ENCODE data around the gene PTEN.
A peak's percentile ranks its signal among the peaks of the same experiment; 100 is the strongest.
"Not testable (repeated sequence)": the region's sequence is repeated elsewhere in the genome, so short reads cannot be mapped to it uniquely, and the experiment has no call there.

The PTEN gene

GRCh38 chr10:87846023-87846422, 17.4 kb upstream of the PTEN start:
- Histone ChIP-seq H3K27ac (ENCODE audit: low read depth, low read length) (no peak overlapping the region), H3K4me3 (ENCODE audit: low read depth, low read length) (no peak overlapping the region), H3K27me3 (ENCODE audit: control insufficient read depth, insufficient read depth, low read length) (no peaks in the 10 kb centered on the region), H3K36me3 (ENCODE audit: control insufficient read depth, insufficient read depth, low read length) (no peaks in the 10 kb centered on the region), H3K4me1 (ENCODE audit: control insufficient read depth, insufficient read depth, low read length) (0 out of 2 replicates have a peak, but pooled peaks cover 5% of the 10 kb centered on the region), H3K9ac (ENCODE audit: low read length) (no peak overlapping the region), H3K9me3 (ENCODE audit: control insufficient read depth, insufficient read depth, low read depth, low read length) (no peaks in the 10 kb centered on the region)

GRCh38 chr10:87846711-87847110, 16.7 kb upstream of the PTEN start:
- not testable (repeated sequence) for H3K4me3 ChIP-seq (ENCODE audit: low read depth, low read length); H3K27ac ChIP-seq (ENCODE audit: low read depth, low read length); H3K9me3 ChIP-seq (ENCODE audit: control insufficient read depth, insufficient read depth, low read depth, low read length); H3K4me1 ChIP-seq (ENCODE audit: control insufficient read depth, insufficient read depth, low read length); H3K27me3 ChIP-seq (ENCODE audit: control insufficient read depth, insufficient read depth, low read length); H3K36me3 ChIP-seq (ENCODE audit: control insufficient read depth, insufficient read depth, low read length); H3K9ac ChIP-seq (ENCODE audit: low read length)

- Histone ChIP-seq H3K36me3 (ENCODE audit: control insufficient read depth, insufficient read depth, low read length) (no peaks in the 10 kb centered on the region), H3K4me1 (ENCODE audit: control insufficient read depth, insufficient read depth, low read length) (0 out of 2 replicates have a peak, but pooled peaks cover 5% of the 10 kb centered on the region), H3K4me3 (ENCODE audit: low read depth, low read length) (no peak overlapping the region), H3K27ac (ENCODE audit: low read depth, low read length) (no peak overlapping the region), H3K9ac (ENCODE audit: low read length) (no peak overlapping the region), H3K27me3 (ENCODE audit: control insufficient read depth, insufficient read depth, low read length) (no peaks in the 10 kb centered on the region), H3K9me3 (ENCODE audit: control insufficient read depth, insufficient read depth, low read depth, low read length) (no peaks in the 10 kb centered on the region)
Measured at GRCh38 chr10:87847550-87847949, 15.9 kb upstream of the PTEN start.

- no peaks in the 10 kb centered on the region for H3K9me3 ChIP-seq (ENCODE audit: control insufficient read depth, insufficient read depth, low read depth, low read length)
- no peaks in the 10 kb centered on the region for H3K36me3 ChIP-seq (ENCODE audit: control insufficient read depth, insufficient read depth, low read length)
- H3K27me3 ChIP-seq (ENCODE audit: control insufficient read depth, insufficient read depth, low read length) = no peaks in the 10 kb centered on the region
- H3K4me1 ChIP-seq (ENCODE audit: control insufficient read depth, insufficient read depth, low read length) = no peaks in the 10 kb centered on the region
- no peak overlapping the region for H3K4me3 ChIP-seq (ENCODE audit: low read depth, low read length)
- H3K27ac ChIP-seq (ENCODE audit: low read depth, low read length) = no peak overlapping the region
- H3K9ac ChIP-seq (ENCODE audit: low read length) = no peak overlapping the region
Measured at GRCh38 chr10:87849001-87849400, 14.4 kb upstream of the PTEN start.

- no peak overlapping the region for H3K4me3 ChIP-seq (ENCODE audit: low read depth, low read length)
- H3K9me3 ChIP-seq (ENCODE audit: control insufficient read depth, insufficient read depth, low read depth, low read length) = no peaks in the 10 kb centered on the region
- H3K36me3 ChIP-seq (ENCODE audit: control insufficient read depth, insufficient read depth, low read length) = no peaks in the 10 kb centered on the region
- no peaks in the 10 kb centered on the region for H3K27me3 ChIP-seq (ENCODE audit: control insufficient read depth, insufficient read depth, low read length)
- no peak overlapping the region for H3K9ac ChIP-seq (ENCODE audit: low read length)
- H3K4me1 ChIP-seq (ENCODE audit: control insufficient read depth, insufficient read depth, low read length) = no peaks in the 10 kb centered on the region
- no peak overlapping the region for H3K27ac ChIP-seq (ENCODE audit: low read depth, low read length)
Measured at GRCh38 chr10:87850742-87851205, 12.7 kb upstream of the PTEN start.

- H3K27ac ChIP-seq (ENCODE audit: low read depth, low read length) = no peak overlapping the region
- no peaks in the 10 kb centered on the region for H3K27me3 ChIP-seq (ENCODE audit: control insufficient read depth, insufficient read depth, low read length)
- no peaks in the 10 kb centered on the region for H3K36me3 ChIP-seq (ENCODE audit: control insufficient read depth, insufficient read depth, low read length)
- no peak overlapping the region for H3K4me3 ChIP-seq (ENCODE audit: low read depth, low read length)
- H3K9ac ChIP-seq (ENCODE audit: low read length) = no peak overlapping the region
- no peaks in the 10 kb centered on the region for H3K9me3 ChIP-seq (ENCODE audit: control insufficient read depth, insufficient read depth, low read depth, low read length)
- no peaks in the 10 kb centered on the region for H3K4me1 ChIP-seq (ENCODE audit: control insufficient read depth, insufficient read depth, low read length)
Measured at GRCh38 chr10:87852089-87852488, 11.3 kb upstream of the PTEN start.

- not testable (repeated sequence) for H3K4me1 ChIP-seq (ENCODE audit: control insufficient read depth, insufficient read depth, low read length); H3K27me3 ChIP-seq (ENCODE audit: control insufficient read depth, insufficient read depth, low read length); H3K27ac ChIP-seq (ENCODE audit: low read depth, low read length); H3K36me3 ChIP-seq (ENCODE audit: control insufficient read depth, insufficient read depth, low read length); H3K4me3 ChIP-seq (ENCODE audit: low read depth, low read length); H3K9ac ChIP-seq (ENCODE audit: low read length); H3K9me3 ChIP-seq (ENCODE audit: control insufficient read depth, insufficient read depth, low read depth, low read length)
Measured at GRCh38 chr10:87855247-87855646, 8.2 kb upstream of the PTEN start.

- not testable (repeated sequence) for H3K27ac ChIP-seq (ENCODE audit: low read depth, low read length); H3K9me3 ChIP-seq (ENCODE audit: control insufficient read depth, insufficient read depth, low read depth, low read length); H3K4me3 ChIP-seq (ENCODE audit: low read depth, low read length); H3K4me1 ChIP-seq (ENCODE audit: control insufficient read depth, insufficient read depth, low read length); H3K27me3 ChIP-seq (ENCODE audit: control insufficient read depth, insufficient read depth, low read length); H3K9ac ChIP-seq (ENCODE audit: low read length); H3K36me3 ChIP-seq (ENCODE audit: control insufficient read depth, insufficient read depth, low read length)
Measured at GRCh38 chr10:87855665-87856064, 7.8 kb upstream of the PTEN start.

- Histone ChIP-seq H3K27me3 (ENCODE audit: control insufficient read depth, insufficient read depth, low read length) (no peaks in the 10 kb centered on the region), H3K36me3 (ENCODE audit: control insufficient read depth, insufficient read depth, low read length) (no peaks in the 10 kb centered on the region), H3K27ac (ENCODE audit: low read depth, low read length) (no peak overlapping the region), H3K9me3 (ENCODE audit: control insufficient read depth, insufficient read depth, low read depth, low read length) (no peaks in the 10 kb centered on the region), H3K4me1 (ENCODE audit: control insufficient read depth, insufficient read depth, low read length) (peaks cover 11% of the 10 kb centered on the region), H3K9ac (ENCODE audit: low read length) (no peak overlapping the region), H3K4me3 (ENCODE audit: low read depth, low read length) (0 out of 2 replicates have a peak overlapping the region, but pooled peaks have one; percentile 19)
Measured at GRCh38 chr10:87860156-87860795, 3.1 kb upstream of the PTEN start.

- peak overlapping the region; percentile 95 for H3K4me3 ChIP-seq (ENCODE audit: low read depth, low read length)
- no peak overlapping the region for H3K27ac ChIP-seq (ENCODE audit: low read depth, low read length)
- no peaks in the 10 kb centered on the region for H3K36me3 ChIP-seq (ENCODE audit: control insufficient read depth, insufficient read depth, low read length)
- no peak overlapping the region for H3K9ac ChIP-seq (ENCODE audit: low read length)
- H3K4me1 ChIP-seq (ENCODE audit: control insufficient read depth, insufficient read depth, low read length) = peaks cover 11% of the 10 kb centered on the region
- no peaks in the 10 kb centered on the region for H3K9me3 ChIP-seq (ENCODE audit: control insufficient read depth, insufficient read depth, low read depth, low read length)
- no peaks in the 10 kb centered on the region for H3K27me3 ChIP-seq (ENCODE audit: control insufficient read depth, insufficient read depth, low read length)
Measured at GRCh38 chr10:87860816-87861403, 2.5 kb upstream of the PTEN start.

- no peaks in the 10 kb centered on the region for H3K36me3 ChIP-seq (ENCODE audit: control insufficient read depth, insufficient read depth, low read length)
- H3K4me3 ChIP-seq (ENCODE audit: low read depth, low read length) = peak overlapping the region; percentile 95
- no peaks in the 10 kb centered on the region for H3K27me3 ChIP-seq (ENCODE audit: control insufficient read depth, insufficient read depth, low read length)
- H3K9me3 ChIP-seq (ENCODE audit: control insufficient read depth, insufficient read depth, low read depth, low read length) = no peaks in the 10 kb centered on the region
- H3K27ac ChIP-seq (ENCODE audit: low read depth, low read length) = no peak overlapping the region
- H3K9ac ChIP-seq (ENCODE audit: low read length) = peak overlapping the region; percentile 67
- peaks cover 12% of the 10 kb centered on the region for H3K4me1 ChIP-seq (ENCODE audit: control insufficient read depth, insufficient read depth, low read length)
Measured at GRCh38 chr10:87861566-87861952, 1.9 kb upstream of the PTEN start.
